HEK293 (cell line): ENCODE results near the gene TCEAL3.

ENCODE experiments used
- CTCF ChIA-PET: fragments of 350-600 bp; formaldehyde crosslinking; extraction: SDS; loops from one replicate; lab custom pipeline; 2021; ENCODE audit warnings: antibody characterized with exemption; lab: Yijun Ruan, JAX
- POLR2A ChIA-PET: fragments of 300-600 bp; formaldehyde crosslinking; extraction: SDS; loops from one replicate; lab custom pipeline; 2020; ENCODE audit warnings: antibody characterized with exemption, inconsistent platforms; lab: Yijun Ruan, JAX
- H3K27ac ChIP-seq: fragments of 200-500 bp; sonication (Bioruptor generic); 2 replicates; pipeline ENCODE4 v1.5.1; 2014; ENCODE audit warnings: low read depth, low read length, control low read depth, inconsistent platforms; ENCODE audit errors: extremely low read depth
- H3K36me3 ChIP-seq, 2 experiments: fragments of 200-500 bp in 1 of 2; sonication (Bioruptor generic) in 1 of 2; 1 replicate in 1 of 2; 2 replicates in 1 of 2; pipeline ENCODE4 v1.5.1; 2014 to 2017; ENCODE audit warnings: inconsistent platforms in 2 of 2, low read length in 2 of 2; ENCODE audit not compliant: control insufficient read depth in 2 of 2, insufficient read depth in 1 of 2
- H3K4me1 ChIP-seq: fragments of 200-500 bp; sonication (Bioruptor generic); 2 replicates; pipeline ENCODE4 v1.5.1; 2014; ENCODE audit warnings: mild to moderate bottlenecking, low read length, inconsistent platforms; ENCODE audit not compliant: control insufficient read depth, insufficient read depth
- H3K4me3 ChIP-seq: 2 replicates; pipeline ENCODE4 v1.5.1; 2011; ENCODE audit warnings: low read depth, mild to moderate bottlenecking, control low read depth, low read length, moderate library complexity
- H3K9me3 ChIP-seq: fragments of 200-500 bp; sonication (Bioruptor generic); 2 replicates; pipeline ENCODE4 v1.5.1; 2014; ENCODE audit warnings: low read depth, low read length, inconsistent platforms; ENCODE audit not compliant: control insufficient read depth, insufficient read depth
- GLIS2 ChIP-seq: fragments of 450-650 bp; formaldehyde crosslinking; IDR thresholded peaks from 2 replicates; pipeline ENCODE4 v1.5.1; 2016; ENCODE audit warnings: missing biosample characterization, missing genetic modification characterization
- HOXA7 ChIP-seq: sonication (generic); formaldehyde crosslinking; IDR thresholded peaks from 2 replicates; pipeline ENCODE4 v1.8.1; 2022; ENCODE audit warnings: missing genetic modification reagents, borderline replicate concordance
- PRDM2 ChIP-seq: fragments of 450-650 bp; formaldehyde crosslinking; IDR thresholded peaks from 2 replicates; pipeline ENCODE4 v1.5.1; 2016; ENCODE audit warnings: missing biosample characterization, missing genetic modification characterization, borderline replicate concordance
- SP2 ChIP-seq: fragments of 450-650 bp; formaldehyde crosslinking; IDR thresholded peaks from 2 replicates; pipeline ENCODE4 v1.5.1; 2016; ENCODE audit warnings: missing biosample characterization, missing genetic modification characterization
- TRIM28 ChIP-seq: IDR thresholded peaks from 2 replicates; pipeline ENCODE4 v1.6.1; 2011; ENCODE audit warnings: low read length, control low read depth, borderline replicate concordance
- YY1 ChIP-seq: fragments of 450-650 bp; formaldehyde crosslinking; IDR thresholded peaks from 2 replicates; pipeline ENCODE4 v1.5.1; 2018; ENCODE audit warnings: missing biosample characterization, missing genetic modification characterization
- ZNF146 ChIP-seq: fragments of 450-650 bp; formaldehyde crosslinking; IDR thresholded peaks from 2 replicates; pipeline ENCODE4 v1.5.1; 2016; ENCODE audit warnings: missing biosample characterization, missing genetic modification characterization
- ZNF16 ChIP-seq: fragments of 450-650 bp; formaldehyde crosslinking; IDR thresholded peaks from 2 replicates; pipeline ENCODE4 v1.5.1; 2016; ENCODE audit warnings: low read depth, missing biosample characterization, missing genetic modification characterization
- ZNF169 ChIP-seq: fragments of 450-650 bp; formaldehyde crosslinking; IDR thresholded peaks from 2 replicates; pipeline ENCODE4 v1.5.1; 2016; ENCODE audit warnings: missing biosample characterization, missing genetic modification characterization
- ZNF202 ChIP-seq: fragments of 450-650 bp; formaldehyde crosslinking; IDR thresholded peaks from 2 replicates; pipeline ENCODE4 v1.5.1; 2016; ENCODE audit warnings: missing biosample characterization, missing genetic modification characterization, borderline replicate concordance
- ZNF223 ChIP-seq: fragments of 450-650 bp; formaldehyde crosslinking; IDR thresholded peaks from 2 replicates; pipeline ENCODE4 v1.5.1; 2016; ENCODE audit warnings: missing biosample characterization, missing genetic modification characterization
- ZNF239 ChIP-seq: fragments of 450-650 bp; formaldehyde crosslinking; IDR thresholded peaks from 2 replicates; pipeline ENCODE4 v1.5.1; 2016; ENCODE audit warnings: missing biosample characterization, missing genetic modification characterization
- ZNF248 ChIP-seq: fragments of 450-650 bp; formaldehyde crosslinking; IDR thresholded peaks from 2 replicates; pipeline ENCODE4 v1.5.1; 2017; ENCODE audit warnings: missing biosample characterization, missing genetic modification characterization
- ZNF292 ChIP-seq: fragments of 450-650 bp; formaldehyde crosslinking; IDR thresholded peaks from 2 replicates; pipeline ENCODE4 v1.5.1; 2016; ENCODE audit warnings: low read depth, missing biosample characterization, missing genetic modification characterization, borderline replicate concordance
- ZNF560 ChIP-seq: fragments of 450-650 bp; formaldehyde crosslinking; IDR thresholded peaks from 2 replicates; pipeline ENCODE4 v1.5.1; 2017; ENCODE audit warnings: missing biosample characterization, missing genetic modification characterization, borderline replicate concordance
- ZNF596 ChIP-seq: fragments of 450-650 bp; IDR thresholded peaks from 2 replicates; pipeline ENCODE4 v1.5.0; 2018; ENCODE audit warnings: missing biosample characterization, mild to moderate bottlenecking, missing genetic modification characterization, moderate library complexity
- ZXDB ChIP-seq: fragments of 450-650 bp; formaldehyde crosslinking; IDR thresholded peaks from 2 replicates; pipeline ENCODE4 v1.5.1; 2016; ENCODE audit warnings: missing biosample characterization, missing genetic modification characterization
- TF ChIP-seq, protein P1 (sequence below): fragments of 450-650 bp; formaldehyde crosslinking; IDR thresholded peaks from 2 replicates; pipeline ENCODE4 v1.5.1; 2016; ENCODE audit warnings: missing biosample characterization, missing genetic modification characterization
- TF ChIP-seq, protein P2 (sequence below): fragments of 450-650 bp; formaldehyde crosslinking; IDR thresholded peaks from 2 replicates; pipeline ENCODE4 v1.5.1; 2016; ENCODE audit warnings: missing biosample characterization, missing genetic modification characterization

TCEAL3 gene

GRCh38 chrX:103573202-103573601 is 34.6 kb upstream of the TCEAL3 start:
- ChIA-PET POLR2A (no interaction called here), CTCF (interaction anchor here (0.6 kb wide), 1 partner anchor 9 kb away, joined by 3 read pairs; no protein-coding TSS in a partner anchor)
- no peaks in the 10 kb centered on the region for H3K4me1 ChIP-seq
- H3K4me3 ChIP-seq, result no peak overlapping the region
- no peak overlapping the region for H3K27ac ChIP-seq
- no peaks in the 10 kb centered on the region for H3K9me3 ChIP-seq
- TF ChIP-seq PRDM2 (tag by site-specific recombination), result no peak
- TF ChIP-seq SP2 (tag by site-specific recombination), result peak; percentile 42; the same call in 1 of the 2 replicates
- H3K36me3 ChIP-seq, result no peaks in the 10 kb centered on the region; a peak in 1 of 3 replicates

- POLR2A ChIA-PET, result interaction anchor here (1.4 kb wide), 1 partner anchor 45 kb away, joined by 18 read pairs; no protein-coding TSS in a partner anchor
- CTCF ChIA-PET, result interaction anchor here (1.3 kb wide), 1 partner anchor 46 kb away, joined by 3 read pairs; no protein-coding TSS in a partner anchor
- Histone ChIP-seq H3K27ac (no peak overlapping the region), H3K9me3 (no peaks in the 10 kb centered on the region), H3K4me1 (no peaks in the 10 kb centered on the region), H3K4me3 (no peak overlapping the region), H3K36me3 (peaks cover 0 to 26% of the 10 kb centered on the region in 2 experiments; a peak in 1 of 3 replicates)
- TF ChIP-seq ZNF292 (tag by site-specific recombination) (no peak), ZNF248 (tag by site-specific recombination) (no peak), ZNF560 (tag by site-specific recombination) (no peak), ZNF146 (tag by site-specific recombination) (no peak), YY1 (tag by site-specific recombination) (no peak)
- TF ChIP-seq, protein P1, sequence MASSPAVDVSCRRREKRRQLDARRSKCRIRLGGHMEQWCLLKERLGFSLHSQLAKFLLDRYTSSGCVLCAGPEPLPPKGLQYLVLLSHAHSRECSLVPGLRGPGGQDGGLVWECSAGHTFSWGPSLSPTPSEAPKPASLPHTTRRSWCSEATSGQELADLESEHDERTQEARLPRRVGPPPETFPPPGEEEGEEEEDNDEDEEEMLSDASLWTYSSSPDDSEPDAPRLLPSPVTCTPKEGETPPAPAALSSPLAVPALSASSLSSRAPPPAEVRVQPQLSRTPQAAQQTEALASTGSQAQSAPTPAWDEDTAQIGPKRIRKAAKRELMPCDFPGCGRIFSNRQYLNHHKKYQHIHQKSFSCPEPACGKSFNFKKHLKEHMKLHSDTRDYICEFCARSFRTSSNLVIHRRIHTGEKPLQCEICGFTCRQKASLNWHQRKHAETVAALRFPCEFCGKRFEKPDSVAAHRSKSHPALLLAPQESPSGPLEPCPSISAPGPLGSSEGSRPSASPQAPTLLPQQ (tag by site-specific recombination), result no peak
Observed at GRCh38 chrX:103584596-103584995, 23.2 kb upstream of the TCEAL3 start.

GRCh38 chrX:103585411-103586313 is 22.1 kb upstream of the TCEAL3 start, which contains the start of gene TCEAL4:
TCEAL4 (plus strand) TSS chrX:103585515; CDS start chrX:103586676, 1,161 bp downstream.
- POLR2A ChIA-PET, result interaction anchor here (0.6 to 1.4 kb wide), 3 partner anchors 9 to 571 kb away, joined by 3 to 18 read pairs (median 13); partner anchors contain the start of gene SLC25A53
- H3K4me1 ChIP-seq, result no peaks in the 10 kb centered on the region
- CTCF ChIA-PET, result no interaction called here
- H3K9me3 ChIP-seq, result no peaks in the 10 kb centered on the region
- H3K4me3 ChIP-seq, result peak within 1 kb of the TSS; percentile 55
- peaks cover 4 to 26% of the 10 kb centered on the region in 2 experiments; a peak in 1 of 3 replicates for H3K36me3 ChIP-seq
- peak within 1 kb of the TSS; percentile 17; the same call in 1 of the 2 replicates for H3K27ac ChIP-seq
- no peak for TF ChIP-seq ZNF596 (tag by site-specific recombination)
- no peak for TF ChIP-seq TRIM28
- TF ChIP-seq ZNF223 (tag by site-specific recombination), result no peak
- TF ChIP-seq ZNF169, result no peak
- peak; percentile 50 for TF ChIP-seq ZXDB
- peak; percentile 59 for TF ChIP-seq GLIS2 (tag by site-specific recombination)
- TF ChIP-seq ZNF202 (tag by site-specific recombination), result no peak
- TF ChIP-seq ZNF239 (tag by site-specific recombination), result no peak
- no peak for TF ChIP-seq HOXA7 (CRISPR knock-in tag)
- no peak for TF ChIP-seq ZNF16 (tag by site-specific recombination)
- TF ChIP-seq, protein P2, sequence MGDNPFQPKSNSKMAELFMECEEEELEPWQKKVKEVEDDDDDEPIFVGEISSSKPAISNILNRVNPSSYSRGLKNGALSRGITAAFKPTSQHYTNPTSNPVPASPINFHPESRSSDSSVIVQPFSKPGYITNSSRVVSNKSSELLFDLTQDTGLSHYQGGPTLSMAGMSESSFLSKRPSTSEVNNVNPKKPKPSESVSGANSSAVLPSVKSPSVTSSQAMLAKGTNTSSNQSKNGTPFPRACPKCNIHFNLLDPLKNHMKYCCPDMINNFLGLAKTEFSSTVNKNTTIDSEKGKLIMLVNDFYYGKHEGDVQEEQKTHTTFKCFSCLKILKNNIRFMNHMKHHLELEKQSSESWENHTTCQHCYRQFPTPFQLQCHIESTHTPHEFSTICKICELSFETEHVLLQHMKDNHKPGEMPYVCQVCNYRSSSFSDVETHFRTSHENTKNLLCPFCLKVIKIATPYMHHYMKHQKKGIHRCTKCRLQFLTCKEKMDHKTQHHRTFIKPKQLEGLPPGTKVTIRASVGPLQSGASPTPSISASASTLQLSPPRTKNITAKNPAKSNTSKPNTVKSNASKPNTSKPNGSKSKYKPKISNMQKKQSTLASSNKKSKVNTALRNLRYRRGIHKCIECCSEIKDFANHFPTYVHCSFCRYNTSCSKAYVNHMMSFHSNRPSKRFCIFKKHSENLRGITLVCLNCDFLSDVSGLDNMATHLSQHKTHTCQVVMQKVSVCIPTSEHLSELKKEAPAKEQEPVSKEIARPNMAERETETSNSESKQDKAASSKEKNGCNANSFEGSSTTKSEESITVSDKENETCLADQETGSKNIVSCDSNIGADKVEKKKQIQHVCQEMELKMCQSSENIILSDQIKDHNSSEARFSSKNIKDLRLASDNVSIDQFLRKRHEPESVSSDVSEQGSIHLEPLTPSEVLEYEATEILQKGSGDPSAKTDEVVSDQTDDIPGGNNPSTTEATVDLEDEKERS (tag by site-specific recombination), result no peak
